ENCODE data around the gene BRD3OS. TPM values are rescaled to one million over a fixed set of nuclear protein-coding genes. Genes with fewer than 3 reads are reported as not detected.

BRD3OS gene
- total and polyA plus RNA-seq, 10 of the 15 experiments (the other 5 are each of a cell fraction or from before 2014, with no cell fraction given) = 2.1 to 13.7 (median 10.7) TPM

- TF ChIP-seq, protein P1, sequence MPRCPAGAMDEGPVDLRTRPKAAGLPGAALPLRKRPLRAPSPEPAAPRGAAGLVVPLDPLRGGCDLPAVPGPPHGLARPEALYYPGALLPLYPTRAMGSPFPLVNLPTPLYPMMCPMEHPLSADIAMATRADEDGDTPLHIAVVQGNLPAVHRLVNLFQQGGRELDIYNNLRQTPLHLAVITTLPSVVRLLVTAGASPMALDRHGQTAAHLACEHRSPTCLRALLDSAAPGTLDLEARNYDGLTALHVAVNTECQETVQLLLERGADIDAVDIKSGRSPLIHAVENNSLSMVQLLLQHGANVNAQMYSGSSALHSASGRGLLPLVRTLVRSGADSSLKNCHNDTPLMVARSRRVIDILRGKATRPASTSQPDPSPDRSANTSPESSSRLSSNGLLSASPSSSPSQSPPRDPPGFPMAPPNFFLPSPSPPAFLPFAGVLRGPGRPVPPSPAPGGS (IDR thresholded peaks at IDR 0.05; ENCODE audit: borderline replicate concordance, insufficient read depth, low read depth, low read length, poor library complexity, severe bottlenecking) = no peak
- TF ChIP-seq IRF4 (IDR thresholded peaks at IDR 0.05; ENCODE audit: low read depth, low read length) (no peak), NR2C2 (IDR thresholded peaks at IDR 0.05; ENCODE audit: borderline replicate concordance, control insufficient read depth, insufficient read length, low read depth) (no peak), EZH2 (IDR thresholded peaks at IDR 0.05; ENCODE audit: borderline replicate concordance, control insufficient read depth, low read depth, low read length) (no peak), MAX (IDR thresholded peaks at IDR 0.05; ENCODE audit: low read depth, low read length) (0 out of 2 replicates have a peak, but pooled peaks have one; percentile 27), PAX5 (IDR thresholded peaks at IDR 0.05; ENCODE audit: borderline replicate concordance, low read depth, low read length) (no peak), BACH1 (IDR thresholded peaks at IDR 0.05; ENCODE audit: borderline replicate concordance) (no peak), STAT1 (conservative IDR thresholded peaks at IDR 0.05) (no peak), RELA (IDR thresholded peaks at IDR 0.05; ENCODE audit: borderline replicate concordance, partially characterized antibody) (peak; percentile 75), SMAD1 (IDR thresholded peaks at IDR 0.05; ENCODE audit: low read depth, partially characterized antibody) (no peak), ZNF274 (IDR thresholded peaks at IDR 0.05; ENCODE audit: insufficient read depth, insufficient read length) (no peak), SMC3 (IDR thresholded peaks at IDR 0.05; ENCODE audit: borderline replicate concordance, low read length) (peak; percentile 99), HDAC2 (IDR thresholded peaks at IDR 0.05) (no peak), RAD21 (IDR thresholded peaks at IDR 0.05; ENCODE audit: insufficient read depth, low read depth, low read length) (peak; percentile 99), RFX5 (IDR thresholded peaks at IDR 0.05; ENCODE audit: low read depth, low read length) (no peak), ATF2 (IDR thresholded peaks at IDR 0.05; ENCODE audit: low read length) (no peak), NFXL1 (IDR thresholded peaks at IDR 0.05; ENCODE audit: borderline replicate concordance) (no peak), GATAD2B (conservative IDR thresholded peaks at IDR 0.05; ENCODE audit: low read depth) (no peak), MYC (IDR thresholded peaks at IDR 0.05; ENCODE audit: insufficient read depth, insufficient read length, insufficient replicate concordance, low read length, severe bottlenecking) (no peak)
- TF ChIP-seq, protein P2, sequence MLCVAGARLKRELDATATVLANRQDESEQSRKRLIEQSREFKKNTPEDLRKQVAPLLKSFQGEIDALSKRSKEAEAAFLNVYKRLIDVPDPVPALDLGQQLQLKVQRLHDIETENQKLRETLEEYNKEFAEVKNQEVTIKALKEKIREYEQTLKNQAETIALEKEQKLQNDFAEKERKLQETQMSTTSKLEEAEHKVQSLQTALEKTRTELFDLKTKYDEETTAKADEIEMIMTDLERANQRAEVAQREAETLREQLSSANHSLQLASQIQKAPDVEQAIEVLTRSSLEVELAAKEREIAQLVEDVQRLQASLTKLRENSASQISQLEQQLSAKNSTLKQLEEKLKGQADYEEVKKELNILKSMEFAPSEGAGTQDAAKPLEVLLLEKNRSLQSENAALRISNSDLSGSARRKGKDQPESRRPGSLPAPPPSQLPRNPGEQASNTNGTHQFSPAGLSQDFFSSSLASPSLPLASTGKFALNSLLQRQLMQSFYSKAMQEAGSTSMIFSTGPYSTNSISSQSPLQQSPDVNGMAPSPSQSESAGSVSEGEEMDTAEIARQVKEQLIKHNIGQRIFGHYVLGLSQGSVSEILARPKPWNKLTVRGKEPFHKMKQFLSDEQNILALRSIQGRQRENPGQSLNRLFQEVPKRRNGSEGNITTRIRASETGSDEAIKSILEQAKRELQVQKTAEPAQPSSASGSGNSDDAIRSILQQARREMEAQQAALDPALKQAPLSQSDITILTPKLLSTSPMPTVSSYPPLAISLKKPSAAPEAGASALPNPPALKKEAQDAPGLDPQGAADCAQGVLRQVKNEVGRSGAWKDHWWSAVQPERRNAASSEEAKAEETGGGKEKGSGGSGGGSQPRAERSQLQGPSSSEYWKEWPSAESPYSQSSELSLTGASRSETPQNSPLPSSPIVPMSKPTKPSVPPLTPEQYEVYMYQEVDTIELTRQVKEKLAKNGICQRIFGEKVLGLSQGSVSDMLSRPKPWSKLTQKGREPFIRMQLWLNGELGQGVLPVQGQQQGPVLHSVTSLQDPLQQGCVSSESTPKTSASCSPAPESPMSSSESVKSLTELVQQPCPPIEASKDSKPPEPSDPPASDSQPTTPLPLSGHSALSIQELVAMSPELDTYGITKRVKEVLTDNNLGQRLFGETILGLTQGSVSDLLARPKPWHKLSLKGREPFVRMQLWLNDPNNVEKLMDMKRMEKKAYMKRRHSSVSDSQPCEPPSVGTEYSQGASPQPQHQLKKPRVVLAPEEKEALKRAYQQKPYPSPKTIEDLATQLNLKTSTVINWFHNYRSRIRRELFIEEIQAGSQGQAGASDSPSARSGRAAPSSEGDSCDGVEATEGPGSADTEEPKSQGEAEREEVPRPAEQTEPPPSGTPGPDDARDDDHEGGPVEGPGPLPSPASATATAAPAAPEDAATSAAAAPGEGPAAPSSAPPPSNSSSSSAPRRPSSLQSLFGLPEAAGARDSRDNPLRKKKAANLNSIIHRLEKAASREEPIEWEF (IDR thresholded peaks at IDR 0.05; ENCODE audit: insufficient replicate concordance, low read depth, low read length) = no peak
- TF ChIP-seq, protein P3, sequence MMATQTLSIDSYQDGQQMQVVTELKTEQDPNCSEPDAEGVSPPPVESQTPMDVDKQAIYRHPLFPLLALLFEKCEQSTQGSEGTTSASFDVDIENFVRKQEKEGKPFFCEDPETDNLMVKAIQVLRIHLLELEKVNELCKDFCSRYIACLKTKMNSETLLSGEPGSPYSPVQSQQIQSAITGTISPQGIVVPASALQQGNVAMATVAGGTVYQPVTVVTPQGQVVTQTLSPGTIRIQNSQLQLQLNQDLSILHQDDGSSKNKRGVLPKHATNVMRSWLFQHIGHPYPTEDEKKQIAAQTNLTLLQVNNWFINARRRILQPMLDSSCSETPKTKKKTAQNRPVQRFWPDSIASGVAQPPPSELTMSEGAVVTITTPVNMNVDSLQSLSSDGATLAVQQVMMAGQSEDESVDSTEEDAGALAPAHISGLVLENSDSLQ (IDR thresholded peaks at IDR 0.05) = no peak
Measured at GRCh38 chr9:133994353-133995011, 30.8 kb upstream of the BRD3OS start (continued).

Measured in GM12878 (cell line).